Measurements from ENCODE around the gene CC2D1A.

Gene CC2D1A

GRCh38 chr19:13877303-13877702 lies 28.7 kb upstream of the CC2D1A start:
- no peaks in the 10 kb centered on the region; the same call in 1 of the 2 replicates for H3F3A ChIP-seq (ENCODE audit: control insufficient read depth, insufficient read depth)
- H3K9me3 ChIP-seq (ENCODE audit: control insufficient read depth, insufficient read depth, low read length), result no peaks in the 10 kb centered on the region
- H3K4me3 ChIP-seq (ENCODE audit: low read length), result no peak overlapping the region
- H3K4me1 ChIP-seq (ENCODE audit: control insufficient read depth, low read length), result peaks cover 28% of the 10 kb centered on the region
- 0 out of 2 replicates have a peak, but pooled peaks cover 4% of the 10 kb centered on the region for H3K27me3 ChIP-seq (ENCODE audit: control insufficient read depth, low read length)
- H3K9me2 ChIP-seq (replicated peaks; ENCODE audit: control insufficient read depth, low read length), result no peaks in the 10 kb centered on the region
- no peak for TF ChIP-seq CTCF (IDR thresholded peaks at IDR 0.05; ENCODE audit: low read depth, low read length, poor library complexity, severe bottlenecking)
- no peak for TF ChIP-seq EZH2phosphoT487 (IDR thresholded peaks at IDR 0.05; ENCODE audit: borderline replicate concordance, low read length)
- no peaks in the 10 kb centered on the region for H4K20me1 ChIP-seq (ENCODE audit: control insufficient read depth, insufficient read depth, low read depth, low read length)
- H3K36me3 ChIP-seq (ENCODE audit: control insufficient read depth, low read length), result no peaks in the 10 kb centered on the region
- no peak overlapping the region for H3K4me2 ChIP-seq (ENCODE audit: low read length)
- no peak overlapping the region for H3K27ac ChIP-seq (ENCODE audit: low read depth, low read length)
- H3K79me2 ChIP-seq (ENCODE audit: control insufficient read depth, low read length), result no peaks in the 10 kb centered on the region

GRCh38 chr19:13880059-13881043 lies 25.6 kb upstream of the CC2D1A start:
- no peak overlapping the region for H3K27ac ChIP-seq (ENCODE audit: low read depth, low read length)
- TF ChIP-seq EZH2phosphoT487 (IDR thresholded peaks at IDR 0.05; ENCODE audit: borderline replicate concordance, low read length) (no peak), CTCF (IDR thresholded peaks at IDR 0.05; ENCODE audit: low read depth, low read length, poor library complexity, severe bottlenecking) (peak; percentile 99)
- 0 out of 2 replicates have a peak, but pooled peaks cover 4% of the 10 kb centered on the region for H3K27me3 ChIP-seq (ENCODE audit: control insufficient read depth, low read length)
- no peaks in the 10 kb centered on the region for H3K9me2 ChIP-seq (replicated peaks; ENCODE audit: control insufficient read depth, low read length)
- peak overlapping the region; percentile 39 for H3K4me3 ChIP-seq (ENCODE audit: low read length)
- no peaks in the 10 kb centered on the region for H3K36me3 ChIP-seq (ENCODE audit: control insufficient read depth, low read length)
- H4K20me1 ChIP-seq (ENCODE audit: control insufficient read depth, insufficient read depth, low read depth, low read length), result no peaks in the 10 kb centered on the region
- peaks cover 29% of the 10 kb centered on the region for H3K4me1 ChIP-seq (ENCODE audit: control insufficient read depth, low read length)
- no peaks in the 10 kb centered on the region for H3K79me2 ChIP-seq (ENCODE audit: control insufficient read depth, low read length)
- peak overlapping the region; percentile 57 for H3K4me2 ChIP-seq (ENCODE audit: low read length)
- no peaks in the 10 kb centered on the region; the same call in 1 of the 2 replicates for H3F3A ChIP-seq (ENCODE audit: control insufficient read depth, insufficient read depth)
- no peaks in the 10 kb centered on the region for H3K9me3 ChIP-seq (ENCODE audit: control insufficient read depth, insufficient read depth, low read length)

- Histone ChIP-seq H3K79me2 (ENCODE audit: control insufficient read depth, low read length) (no peaks in the 10 kb centered on the region), H3K4me2 (ENCODE audit: low read length) (peak overlapping the region; percentile 57), H3K4me1 (ENCODE audit: control insufficient read depth, low read length) (peaks cover 29% of the 10 kb centered on the region), H3K27ac (ENCODE audit: low read depth, low read length) (no peak overlapping the region), H3K9me2 (replicated peaks; ENCODE audit: control insufficient read depth, low read length) (no peaks in the 10 kb centered on the region), H3K36me3 (ENCODE audit: control insufficient read depth, low read length) (no peaks in the 10 kb centered on the region), H3K27me3 (ENCODE audit: control insufficient read depth, low read length) (0 out of 2 replicates have a peak, but pooled peaks cover 4% of the 10 kb centered on the region), H3K9me3 (ENCODE audit: control insufficient read depth, insufficient read depth, low read length) (no peaks in the 10 kb centered on the region), H4K20me1 (ENCODE audit: control insufficient read depth, insufficient read depth, low read depth, low read length) (no peaks in the 10 kb centered on the region), H3K4me3 (ENCODE audit: low read length) (no peak overlapping the region), H3F3A (ENCODE audit: control insufficient read depth, insufficient read depth) (no peaks in the 10 kb centered on the region; the same call in 1 of the 2 replicates)
- TF ChIP-seq CTCF (IDR thresholded peaks at IDR 0.05; ENCODE audit: low read depth, low read length, poor library complexity, severe bottlenecking) (no peak), EZH2phosphoT487 (IDR thresholded peaks at IDR 0.05; ENCODE audit: borderline replicate concordance, low read length) (no peak)
Observed at GRCh38 chr19:13881251-13881691, 24.7 kb upstream of the CC2D1A start.

All from DOHH2 (cell line).